Smooth muscle cell (in vitro differentiated cells): ENCODE data around the gene ACOT7. TPM values are rescaled to one million over a fixed set of nuclear protein-coding genes. Genes with fewer than 3 reads are reported as not detected.

Experiments used
- DNase-seq: peaks from one replicate; lab custom pipeline; 2025; ENCODE audit not compliant: unreplicated experiment; lab: John Stamatoyannopoulos, UW
- H2AFZ ChIP-seq: fragments of 200-600 bp; sonication (generic); 2 replicates; pipeline ENCODE4 v1.6.0; 2016; ENCODE audit warnings: antibody characterized with exemption, low read depth, mild to moderate bottlenecking
- H3F3A ChIP-seq: fragments of 200-600 bp; sonication (generic); 2 replicates; pipeline ENCODE4 v1.6.0; 2017; ENCODE audit warnings: antibody characterized with exemption, low read depth
- H3K27ac ChIP-seq: fragments of 200-600 bp; sonication (generic); 2 replicates; pipeline ENCODE4 v1.5.1; 2016; ENCODE audit warnings: low read depth, mild to moderate bottlenecking
- H3K27me3 ChIP-seq: fragments of 200-600 bp; sonication (generic); 2 replicates; pipeline ENCODE4 v1.6.1; 2016; ENCODE audit warnings: low read depth, mild to moderate bottlenecking
- H3K36me3 ChIP-seq: fragments of 200-600 bp; sonication (generic); 2 replicates; pipeline ENCODE4 v1.5.1; 2016; ENCODE audit warnings: low read depth
- H3K4me1 ChIP-seq: fragments of 200-600 bp; sonication (generic); 2 replicates; pipeline ENCODE4 v1.5.1; 2016; ENCODE audit warnings: low read depth
- H3K4me2 ChIP-seq: fragments of 200-600 bp; sonication (generic); 2 replicates; pipeline ENCODE4 v1.6.0; 2016; ENCODE audit warnings: mild to moderate bottlenecking
- H3K4me3 ChIP-seq: fragments of 200-600 bp; sonication (generic); 2 replicates; pipeline ENCODE4 v1.5.1; 2016; ENCODE audit warnings: mild to moderate bottlenecking
- H3K79me2 ChIP-seq: fragments of 200-600 bp; sonication (generic); 2 replicates; pipeline ENCODE4 v1.6.0; 2016; ENCODE audit warnings: low read depth, mild to moderate bottlenecking
- H3K9ac ChIP-seq: fragments of 200-600 bp; sonication (generic); 2 replicates; pipeline ENCODE4 v1.6.0; 2016; ENCODE audit warnings: low read depth
- H3K9me3 ChIP-seq: fragments of 200-600 bp; sonication (generic); replicated peaks from 2 replicates; pipeline ENCODE4 v1.5.1; 2016; ENCODE audit warnings: low read depth
- H4K20me1 ChIP-seq: fragments of 200-600 bp; sonication (generic); 2 replicates; pipeline ENCODE4 v1.6.0; 2016; ENCODE audit warnings: low read depth
- WGBS: methylation state at CpG from one replicate; pipeline ENCODE4 v1.1.7; 2016; ENCODE audit warnings: low lambda C conversion rate; 5-methylcytosine and 5-hydroxymethylcytosine counted together
- polyA plus RNA-seq: library from polyadenylated mRNA; unstranded; fragments of >200 nt; fragmentation: Nextera tagmentation; extraction: Ambion mirVana; gene quantifications from 2 replicates; pipeline ENCODE4 v1.2.1, GENCODE V29; 2016
- total RNA-seq: library from RNA; depleted of rRNA; stranded (reverse); fragments of >200 nt; gene quantifications from 2 replicates; pipeline ENCODE4 v1.2.3, GENCODE V29; 2014
- TF ChIP-seq, protein P1 (sequence below): fragments of 200-600 bp; sonication (generic); IDR thresholded peaks from 2 replicates; pipeline ENCODE4 v1.5.1; 2017; ENCODE audit warnings: borderline replicate concordance, mild to moderate bottlenecking, antibody characterized with exemption; ENCODE audit not compliant: insufficient read depth, poor library complexity, severe bottlenecking

ACOT7 gene
- total and polyA plus RNA-seq, 2 experiments from 2014 or later, result 19.5 to 53.8 TPM

DNA sequence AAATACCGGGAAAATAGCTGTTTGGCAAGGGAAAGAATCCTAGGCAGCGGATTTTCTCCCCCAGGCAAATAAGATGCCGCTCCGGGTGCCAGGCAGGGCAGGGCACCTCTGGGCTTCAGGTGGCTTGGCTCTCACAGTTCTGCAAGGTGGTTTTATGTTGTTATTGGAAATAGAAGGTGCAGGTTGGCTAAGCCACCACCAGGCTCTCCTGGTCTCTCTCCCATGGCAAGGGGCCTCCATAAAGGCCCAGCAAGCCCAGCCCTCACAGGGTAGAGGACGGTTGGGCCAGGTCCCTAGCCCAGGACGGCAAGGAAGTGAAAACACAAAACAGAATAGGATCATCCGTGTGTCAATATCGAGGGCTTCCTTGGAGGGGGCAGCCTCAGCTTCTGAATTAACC, 95.0 kb downstream of the ACOT7 start:
- TF ChIP-seq, protein P1, sequence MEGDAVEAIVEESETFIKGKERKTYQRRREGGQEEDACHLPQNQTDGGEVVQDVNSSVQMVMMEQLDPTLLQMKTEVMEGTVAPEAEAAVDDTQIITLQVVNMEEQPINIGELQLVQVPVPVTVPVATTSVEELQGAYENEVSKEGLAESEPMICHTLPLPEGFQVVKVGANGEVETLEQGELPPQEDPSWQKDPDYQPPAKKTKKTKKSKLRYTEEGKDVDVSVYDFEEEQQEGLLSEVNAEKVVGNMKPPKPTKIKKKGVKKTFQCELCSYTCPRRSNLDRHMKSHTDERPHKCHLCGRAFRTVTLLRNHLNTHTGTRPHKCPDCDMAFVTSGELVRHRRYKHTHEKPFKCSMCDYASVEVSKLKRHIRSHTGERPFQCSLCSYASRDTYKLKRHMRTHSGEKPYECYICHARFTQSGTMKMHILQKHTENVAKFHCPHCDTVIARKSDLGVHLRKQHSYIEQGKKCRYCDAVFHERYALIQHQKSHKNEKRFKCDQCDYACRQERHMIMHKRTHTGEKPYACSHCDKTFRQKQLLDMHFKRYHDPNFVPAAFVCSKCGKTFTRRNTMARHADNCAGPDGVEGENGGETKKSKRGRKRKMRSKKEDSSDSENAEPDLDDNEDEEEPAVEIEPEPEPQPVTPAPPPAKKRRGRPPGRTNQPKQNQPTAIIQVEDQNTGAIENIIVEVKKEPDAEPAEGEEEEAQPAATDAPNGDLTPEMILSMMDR, result no peak
- H4K20me1 ChIP-seq, result no peaks in the 10 kb centered on the region
- H3K9ac ChIP-seq, result no peak overlapping the region
- no peak overlapping the region for H2AFZ ChIP-seq
- H3K4me1 ChIP-seq, result no peaks in the 10 kb centered on the region
- DNase-seq, result no peak
- 97% methylated on average over 8 of the region's 8 CpGs for WGBS
- H3K9me3 ChIP-seq, result no peaks in the 10 kb centered on the region
- no peaks in the 10 kb centered on the region for H3K27me3 ChIP-seq
- no peak overlapping the region for H3K27ac ChIP-seq
- no peak overlapping the region for H3K4me3 ChIP-seq
- H3K4me2 ChIP-seq, result no peak overlapping the region
- H3K79me2 ChIP-seq, result no peaks in the 10 kb centered on the region
- H3K36me3 ChIP-seq, result no peaks in the 10 kb centered on the region
- no peaks in the 10 kb centered on the region for H3F3A ChIP-seq

DNA sequence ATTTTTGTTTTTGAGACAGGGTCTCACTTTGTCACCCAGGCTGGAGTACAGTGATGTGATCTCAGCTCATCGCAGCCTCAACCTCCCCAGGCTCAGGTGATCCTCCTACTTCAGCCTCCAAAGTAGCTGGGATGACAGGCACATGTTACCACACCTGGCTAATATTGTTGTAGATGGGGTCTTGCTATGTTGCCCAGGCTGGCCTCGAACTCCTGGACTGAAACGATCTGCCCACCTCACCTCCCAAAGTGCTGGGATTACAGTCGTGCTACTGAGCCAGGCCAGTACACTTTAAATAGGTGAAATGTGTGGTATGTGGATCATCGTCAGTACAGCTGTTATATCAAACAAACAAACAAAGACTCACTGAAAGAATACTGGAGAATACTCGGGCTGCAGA, 97.7 kb downstream of the ACOT7 start:
- Histone ChIP-seq H3K9me3 (no peaks in the 10 kb centered on the region), H3K79me2 (no peaks in the 10 kb centered on the region), H3K27ac (no peak overlapping the region), H3K4me1 (no peaks in the 10 kb centered on the region), H3K4me2 (no peak overlapping the region), H3K9ac (no peak overlapping the region), H3F3A (no peaks in the 10 kb centered on the region), H2AFZ (no peak overlapping the region), H3K27me3 (no peaks in the 10 kb centered on the region), H4K20me1 (no peaks in the 10 kb centered on the region), H3K4me3 (no peak overlapping the region), H3K36me3 (no peaks in the 10 kb centered on the region)
- 96% methylated on average over 6 of the region's 6 CpGs for WGBS
- DNase-seq, result no peak
- TF ChIP-seq, protein P1, result no peak

DNA sequence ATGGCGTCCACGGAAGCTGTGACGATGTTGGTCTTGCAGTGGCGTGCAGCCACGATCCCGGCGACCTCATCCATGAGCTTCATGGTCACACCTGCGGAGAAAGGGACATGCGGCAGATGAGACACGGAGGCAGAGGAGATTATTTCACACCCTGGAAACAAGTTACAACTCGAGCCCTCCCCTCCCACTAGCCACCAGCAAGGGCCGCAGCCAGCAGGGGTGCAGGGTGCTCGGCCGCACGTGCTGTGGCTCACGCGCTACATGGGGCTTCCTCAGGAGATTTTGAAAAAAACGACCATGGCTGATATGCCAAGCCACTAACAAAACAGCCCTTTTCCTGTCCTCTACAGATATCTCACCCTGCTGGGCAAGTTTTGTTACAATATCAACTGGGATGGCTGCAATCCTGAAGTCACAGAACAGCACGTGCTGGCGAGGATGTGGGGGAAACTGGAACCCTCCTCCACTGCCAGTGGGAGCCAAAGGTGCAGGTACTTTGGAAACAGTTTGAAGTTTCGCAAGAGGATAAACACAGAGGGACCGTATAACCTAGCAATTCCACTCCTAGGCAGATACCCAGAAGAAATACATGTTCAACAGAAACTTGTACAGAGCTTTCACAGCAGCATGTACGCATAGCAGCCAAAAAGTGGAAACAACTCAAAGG, 98.5 kb downstream of the ACOT7 start:
- TF ChIP-seq, protein P1, result no peak
- Histone ChIP-seq H3F3A (no peaks in the 10 kb centered on the region), H3K4me3 (no peak overlapping the region), H2AFZ (no peak overlapping the region), H3K9ac (no peak overlapping the region), H3K4me2 (no peak overlapping the region), H3K4me1 (no peaks in the 10 kb centered on the region), H4K20me1 (no peaks in the 10 kb centered on the region), H3K9me3 (no peaks in the 10 kb centered on the region), H3K27me3 (no peaks in the 10 kb centered on the region), H3K27ac (no peak overlapping the region), H3K79me2 (no peaks in the 10 kb centered on the region), H3K36me3 (no peaks in the 10 kb centered on the region)
- DNase-seq, result no peak
- 94% methylated on average over 23 of the region's 23 CpGs for WGBS
